Mammary epithelial cell (primary cell): ENCODE data around the gene TUBA4A.

ENCODE experiments used
- EZH2 ChIP-seq: IDR thresholded peaks from 2 replicates; pipeline ENCODE4 v1.6.1; 2012; ENCODE audit warnings: low read length, inconsistent platforms, borderline replicate concordance
- TF ChIP-seq, protein P1 (sequence below), 2 donors: IDR thresholded peaks in 1 of 2; conservative IDR thresholded peaks in 1 of 2; 2 replicates each; pipeline ENCODE4 v1.5.1; 2011 to 2012; ENCODE audit warnings: inconsistent platforms in 2 of 2, low read length in 2 of 2, mild to moderate bottlenecking in 2 of 2, control low read depth in 1 of 2, low read depth in 1 of 2; ENCODE audit not compliant: insufficient read depth in 1 of 2; ENCODE audit errors: extremely low read depth in 1 of 2

DNA sequence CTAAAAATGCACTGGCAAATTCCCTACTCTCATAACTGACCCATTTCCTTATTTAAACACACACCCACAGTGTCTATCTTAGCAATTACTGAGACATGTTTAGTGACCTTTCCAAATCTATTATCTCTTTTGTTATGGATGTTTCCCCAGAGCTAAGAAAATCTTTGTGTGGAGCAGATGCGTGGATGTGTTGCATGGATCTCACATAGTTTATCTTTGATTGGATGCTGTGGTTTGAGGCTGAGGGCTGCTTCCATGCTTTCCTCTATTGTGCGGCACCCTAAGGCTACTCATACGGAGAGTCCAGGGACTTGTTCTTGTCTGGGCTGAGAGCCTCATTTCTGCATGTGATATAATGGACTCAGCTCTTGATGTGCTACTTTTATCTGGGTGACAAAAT, 19.4 kb downstream of the TUBA4A start:
- TF ChIP-seq, protein P1, sequence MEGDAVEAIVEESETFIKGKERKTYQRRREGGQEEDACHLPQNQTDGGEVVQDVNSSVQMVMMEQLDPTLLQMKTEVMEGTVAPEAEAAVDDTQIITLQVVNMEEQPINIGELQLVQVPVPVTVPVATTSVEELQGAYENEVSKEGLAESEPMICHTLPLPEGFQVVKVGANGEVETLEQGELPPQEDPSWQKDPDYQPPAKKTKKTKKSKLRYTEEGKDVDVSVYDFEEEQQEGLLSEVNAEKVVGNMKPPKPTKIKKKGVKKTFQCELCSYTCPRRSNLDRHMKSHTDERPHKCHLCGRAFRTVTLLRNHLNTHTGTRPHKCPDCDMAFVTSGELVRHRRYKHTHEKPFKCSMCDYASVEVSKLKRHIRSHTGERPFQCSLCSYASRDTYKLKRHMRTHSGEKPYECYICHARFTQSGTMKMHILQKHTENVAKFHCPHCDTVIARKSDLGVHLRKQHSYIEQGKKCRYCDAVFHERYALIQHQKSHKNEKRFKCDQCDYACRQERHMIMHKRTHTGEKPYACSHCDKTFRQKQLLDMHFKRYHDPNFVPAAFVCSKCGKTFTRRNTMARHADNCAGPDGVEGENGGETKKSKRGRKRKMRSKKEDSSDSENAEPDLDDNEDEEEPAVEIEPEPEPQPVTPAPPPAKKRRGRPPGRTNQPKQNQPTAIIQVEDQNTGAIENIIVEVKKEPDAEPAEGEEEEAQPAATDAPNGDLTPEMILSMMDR (conservative IDR thresholded peaks at IDR 0.05 in 1 of 2, IDR thresholded peaks at IDR 0.05 in 1 of 2; ENCODE audit: extremely low read depth in 1 of 2, insufficient read depth in 1 of 2, low read depth in 1 of 2, low read length in 2 of 2) = no peak
- TF ChIP-seq EZH2 = no peak
